A673 (cell line): ENCODE results near the gene AKAP12. TPM values are rescaled to one million over a fixed set of nuclear protein-coding genes. Genes with fewer than 3 reads are reported as not detected.

Experiments used
- BruUV-seq: library from RNA; stranded (reverse); fragments of 400-500 nt; replicated peaks from 2 replicates; lab custom pipeline; 2021; lab: Mats Ljungman, UMichigan
- CTCF ChIA-PET: fragments of 300-600 bp; sonication (Branson Sonifier 250); formaldehyde crosslinking; loops from one replicate; lab custom pipeline; 2022; ENCODE audit warnings: antibody characterized with exemption; lab: Charles Lee
- POLR2A ChIA-PET: fragments of 300-600 bp; sonication (Branson Sonifier 250); formaldehyde crosslinking; loops from one replicate; lab custom pipeline; 2022; ENCODE audit warnings: antibody characterized with exemption; ENCODE audit not compliant: low non-redundant PET; lab: Charles Lee
- DNase-seq: peaks from one replicate; pipeline ENCODE4 v3.0.0-alpha.2; 2015; ENCODE audit warnings: low spot score
- H3K27ac ChIP-seq: fragments of 200-600 bp; sonication (generic); 2 replicates; pipeline ENCODE4 v1.5.1; 2016; ENCODE audit warnings: mixed run types, low read depth, mild to moderate bottlenecking, mixed read lengths, antibody characterized with exemption, low read length; ENCODE audit not compliant: poor library complexity, severe bottlenecking
- H3K27me3 ChIP-seq: fragments of 200-600 bp; sonication (generic); replicated peaks from 2 replicates; pipeline ENCODE4 v1.6.1; 2017; ENCODE audit warnings: mixed run types, low read depth, mild to moderate bottlenecking, mixed read lengths, antibody characterized with exemption, low read length; ENCODE audit not compliant: insufficient read depth, poor library complexity
- H3K36me3 ChIP-seq: fragments of 200-600 bp; sonication (generic); 2 replicates; pipeline ENCODE4 v1.6.1; 2016; ENCODE audit warnings: mixed run types, mild to moderate bottlenecking, mixed read lengths, antibody characterized with exemption, low read length; ENCODE audit not compliant: insufficient read depth, poor library complexity, severe bottlenecking
- H3K4me1 ChIP-seq: fragments of 200-600 bp; sonication (generic); 2 replicates; pipeline ENCODE4 v1.6.1; 2017; ENCODE audit warnings: mixed run types, mild to moderate bottlenecking, mixed read lengths, antibody characterized with exemption, low read length; ENCODE audit not compliant: insufficient read depth, poor library complexity, severe bottlenecking
- H3K4me3 ChIP-seq: fragments of 200-600 bp; sonication (generic); 2 replicates; pipeline ENCODE4 v1.5.1; 2016; ENCODE audit warnings: low read depth, mixed run types, mild to moderate bottlenecking, mixed read lengths, low read length; ENCODE audit not compliant: poor library complexity, severe bottlenecking
- H3K9me3 ChIP-seq: fragments of 200-600 bp; sonication (generic); 2 replicates; pipeline ENCODE4 v1.6.1; 2016; ENCODE audit warnings: mixed run types, low read depth, mild to moderate bottlenecking, mixed read lengths, antibody characterized with exemption, low read length; ENCODE audit not compliant: poor library complexity, severe bottlenecking
- EZH2 ChIP-seq: fragments of 200-600 bp; sonication (generic); IDR thresholded peaks from 2 replicates; pipeline ENCODE4 v1.6.1; 2017; ENCODE audit warnings: borderline replicate concordance, low read depth, mild to moderate bottlenecking, mixed read lengths, antibody characterized with exemption, low read length; ENCODE audit not compliant: poor library complexity, severe bottlenecking
- intact Hi-C: fragments of 100-400 bp; cut with micrococcal nuclease; formaldehyde crosslinking; loops from one replicate; pipeline ENCODE4 v1.10.0; 2022; ENCODE audit not compliant: unreplicated experiment
- total RNA-seq: library from RNA; stranded (reverse); gene quantifications from 2 replicates; pipeline ENCODE4 v1.2.3, GENCODE V29; 2021
- TF ChIP-seq, protein P1 (sequence below): fragments of 300-800, 200-600 bp; sonication (generic); conservative IDR thresholded peaks from 2 replicates; pipeline ENCODE4 v1.5.1; 2017; ENCODE audit warnings: low read depth, mild to moderate bottlenecking, antibody characterized with exemption, low read length, moderate library complexity, mixed read lengths

Gene AKAP12
- total RNA-seq, 1 experiment from 2014 or later = 37.3 TPM

DNA sequence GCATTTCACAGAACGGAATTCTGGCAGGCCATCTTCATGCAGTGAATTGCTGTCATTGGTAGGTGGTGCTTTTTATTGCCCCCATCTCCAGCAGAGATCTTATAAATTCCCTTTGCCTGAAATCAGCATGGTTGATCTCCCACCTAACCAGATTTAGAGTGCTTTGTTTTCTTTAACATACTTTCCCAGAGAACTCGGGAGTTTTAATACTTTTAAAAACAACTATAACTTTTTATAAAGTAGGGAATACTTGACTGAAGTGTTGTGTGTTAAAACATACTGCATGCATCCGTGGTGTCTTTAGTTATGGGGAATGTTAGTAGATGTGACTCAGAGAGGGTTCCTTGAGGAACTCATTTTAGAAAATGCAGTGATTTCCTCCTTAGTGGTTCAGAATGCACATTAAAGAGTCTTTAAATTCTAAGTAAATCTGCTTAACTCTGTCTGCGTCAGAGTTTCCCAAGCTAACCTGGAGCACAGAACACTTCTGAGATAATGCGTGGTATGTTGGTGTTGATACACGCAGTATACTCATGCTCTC lies 54.9 kb downstream of the AKAP12 start:
- Histone ChIP-seq H3K27ac (no peak overlapping the region), H3K4me3 (no peak overlapping the region), H3K9me3 (no peaks in the 10 kb centered on the region), H3K4me1 (peaks cover 5% of the 10 kb centered on the region), H3K36me3 (no peaks in the 10 kb centered on the region), H3K27me3 (no peaks in the 10 kb centered on the region)
- intact Hi-C loops = no loop called here
- no TSS peak for BruUV-seq
- TF ChIP-seq, protein P1, sequence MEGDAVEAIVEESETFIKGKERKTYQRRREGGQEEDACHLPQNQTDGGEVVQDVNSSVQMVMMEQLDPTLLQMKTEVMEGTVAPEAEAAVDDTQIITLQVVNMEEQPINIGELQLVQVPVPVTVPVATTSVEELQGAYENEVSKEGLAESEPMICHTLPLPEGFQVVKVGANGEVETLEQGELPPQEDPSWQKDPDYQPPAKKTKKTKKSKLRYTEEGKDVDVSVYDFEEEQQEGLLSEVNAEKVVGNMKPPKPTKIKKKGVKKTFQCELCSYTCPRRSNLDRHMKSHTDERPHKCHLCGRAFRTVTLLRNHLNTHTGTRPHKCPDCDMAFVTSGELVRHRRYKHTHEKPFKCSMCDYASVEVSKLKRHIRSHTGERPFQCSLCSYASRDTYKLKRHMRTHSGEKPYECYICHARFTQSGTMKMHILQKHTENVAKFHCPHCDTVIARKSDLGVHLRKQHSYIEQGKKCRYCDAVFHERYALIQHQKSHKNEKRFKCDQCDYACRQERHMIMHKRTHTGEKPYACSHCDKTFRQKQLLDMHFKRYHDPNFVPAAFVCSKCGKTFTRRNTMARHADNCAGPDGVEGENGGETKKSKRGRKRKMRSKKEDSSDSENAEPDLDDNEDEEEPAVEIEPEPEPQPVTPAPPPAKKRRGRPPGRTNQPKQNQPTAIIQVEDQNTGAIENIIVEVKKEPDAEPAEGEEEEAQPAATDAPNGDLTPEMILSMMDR = no peak
- TF ChIP-seq EZH2 = no peak
- ChIA-PET CTCF (no interaction called here), POLR2A (no interaction called here)
- no peak for DNase-seq

DNA sequence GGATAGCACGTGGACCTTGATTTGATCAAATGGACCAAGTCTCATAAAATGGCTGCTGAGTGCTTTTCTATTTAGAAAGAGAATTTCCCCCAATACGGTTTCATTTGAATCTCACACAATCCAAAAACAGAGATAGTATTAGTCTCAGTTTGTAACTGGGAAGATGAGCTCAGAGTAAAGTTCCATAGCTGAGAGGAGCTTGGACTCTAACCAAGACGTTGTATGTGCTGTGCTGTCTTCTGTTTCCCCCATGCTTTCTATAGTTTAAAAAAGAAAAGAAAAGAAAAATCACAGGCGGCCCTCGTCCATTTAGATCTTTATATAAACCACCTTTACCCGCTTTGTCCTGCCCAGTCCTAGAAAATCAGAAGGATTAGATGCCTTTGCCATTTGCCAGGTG lies 58.1 kb downstream of the AKAP12 start:
- intact Hi-C loops = no loop called here
- BruUV-seq = no TSS peak
- TF ChIP-seq, protein P1 = no peak
- TF ChIP-seq EZH2 = no peak
- no peak for DNase-seq
- no peak overlapping the region for H3K27ac ChIP-seq
- ChIA-PET POLR2A (no interaction called here), CTCF (no interaction called here)
- H3K36me3 ChIP-seq = no peaks in the 10 kb centered on the region
- no peaks in the 10 kb centered on the region for H3K27me3 ChIP-seq
- H3K4me1 ChIP-seq = peaks cover 7% of the 10 kb centered on the region
- H3K4me3 ChIP-seq = no peak overlapping the region
- H3K9me3 ChIP-seq = no peaks in the 10 kb centered on the region

DNA sequence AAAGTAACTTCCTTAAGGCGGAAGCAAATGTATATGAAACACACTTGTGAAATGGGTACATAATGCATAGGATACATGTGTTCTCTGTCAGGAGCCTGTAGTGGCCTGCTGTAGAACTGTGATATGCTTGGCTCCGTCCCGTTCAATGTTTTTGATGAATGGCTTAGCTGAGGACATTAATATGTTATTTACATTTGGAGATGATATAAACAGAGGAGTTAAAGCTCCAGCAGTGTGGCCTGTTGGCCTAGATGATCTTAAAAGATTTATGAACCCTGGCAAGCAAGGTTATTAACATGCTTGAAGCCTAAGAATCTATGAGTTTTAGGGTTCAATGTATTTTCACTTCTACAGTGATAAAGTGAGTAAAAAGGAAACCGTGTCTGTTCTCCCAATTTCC lies 59.2 kb downstream of the AKAP12 start:
- no peaks in the 10 kb centered on the region for H3K36me3 ChIP-seq
- no peak overlapping the region for H3K4me3 ChIP-seq
- intact Hi-C loops = no loop called here
- H3K9me3 ChIP-seq = no peaks in the 10 kb centered on the region
- ChIA-PET CTCF (no interaction called here), POLR2A (no interaction called here)
- no peaks in the 10 kb centered on the region for H3K27me3 ChIP-seq
- TF ChIP-seq, protein P1 = no peak
- TF ChIP-seq EZH2 = no peak
- DNase-seq = no peak
- no peak overlapping the region for H3K27ac ChIP-seq
- BruUV-seq = no TSS peak
- peaks cover 7% of the 10 kb centered on the region for H3K4me1 ChIP-seq
